Mesenchymal stem cell (in vitro differentiated cells and primary cell): Measurements from ENCODE around the gene CHCHD1.

Experiments used
- DNase-seq: peaks from one replicate; pipeline ENCODE4 v3.0.0-alpha.2; 2013
- H2AFZ ChIP-seq: one replicate; pipeline ENCODE4 v1.6.1; 2013; ENCODE audit warnings: low read depth, mild to moderate bottlenecking, control low read depth, inconsistent platforms, low read length, moderate library complexity
- H2AK5ac ChIP-seq: 2 replicates; pipeline ENCODE4 v1.6.1; 2013; ENCODE audit warnings: low read length, moderate library complexity, mild to moderate bottlenecking, inconsistent platforms; ENCODE audit not compliant: severe bottlenecking
- H2BK120ac ChIP-seq: one replicate; pipeline ENCODE4 v1.6.1; 2013; ENCODE audit warnings: low read depth, mild to moderate bottlenecking, inconsistent platforms, low read length, moderate library complexity
- H2BK12ac ChIP-seq, 2 experiments: one replicate each; pipeline ENCODE4 v1.6.1; 2013; ENCODE audit warnings: inconsistent platforms in 2 of 2, low read length in 2 of 2, mild to moderate bottlenecking in 2 of 2, moderate library complexity in 2 of 2, control low read depth in 1 of 2
- H2BK15ac ChIP-seq: one replicate; pipeline ENCODE4 v1.6.1; 2013; ENCODE audit warnings: mild to moderate bottlenecking, low read depth, inconsistent platforms; ENCODE audit not compliant: poor library complexity, severe bottlenecking
- H2BK5ac ChIP-seq: 2 replicates; pipeline ENCODE4 v1.6.1; 2013; ENCODE audit warnings: low read depth, mild to moderate bottlenecking, low read length, control low read depth, inconsistent platforms; ENCODE audit not compliant: poor library complexity, severe bottlenecking
- H3K14ac ChIP-seq, 2 experiments: one replicate each; pipeline ENCODE4 v1.6.1; 2013; ENCODE audit warnings: inconsistent platforms in 2 of 2, low read length in 2 of 2, control low read depth in 1 of 2, mild to moderate bottlenecking in 1 of 2, moderate library complexity in 1 of 2
- H3K18ac ChIP-seq, 2 experiments: one replicate each; pipeline ENCODE4 v1.6.1; 2013; ENCODE audit warnings: inconsistent platforms in 2 of 2, low read length in 2 of 2, control low read depth in 1 of 2, low read depth in 1 of 2, mild to moderate bottlenecking in 1 of 2
- H3K23ac ChIP-seq, 2 experiments: one replicate each; pipeline ENCODE4 v1.6.1; 2013; ENCODE audit warnings: inconsistent platforms in 2 of 2, low read length in 2 of 2, mild to moderate bottlenecking in 2 of 2, moderate library complexity in 2 of 2, control low read depth in 1 of 2
- H3K27ac ChIP-seq: 2 replicates; pipeline ENCODE4 v1.5.1; 2013; ENCODE audit warnings: mild to moderate bottlenecking, moderate library complexity, low read length, control low read depth, inconsistent platforms; ENCODE audit not compliant: poor library complexity, severe bottlenecking
- H3K27me3 ChIP-seq, 2 experiments: 2 replicates each; pipeline versions ENCODE4 v1.6.1 to v1.7.0; 2013; ENCODE audit warnings: low read length in 2 of 2, mild to moderate bottlenecking in 2 of 2, moderate library complexity in 2 of 2, control low read depth in 1 of 2, inconsistent platforms in 1 of 2; ENCODE audit not compliant: control insufficient read depth in 1 of 2, insufficient read depth in 1 of 2
- H3K36me3 ChIP-seq, 2 experiments: 2 replicates each; pipeline versions ENCODE4 v1.6.1 to v1.7.0; 2013; ENCODE audit warnings: low read length in 2 of 2, control low read depth in 1 of 2, inconsistent platforms in 1 of 2, low read depth in 1 of 2, mild to moderate bottlenecking in 1 of 2; ENCODE audit not compliant: insufficient read depth in 2 of 2, control insufficient read depth in 1 of 2
- H3K4ac ChIP-seq, 2 experiments: one replicate each; pipeline ENCODE4 v1.6.1; 2013; ENCODE audit warnings: inconsistent platforms in 2 of 2, low read length in 2 of 2, mild to moderate bottlenecking in 2 of 2, moderate library complexity in 2 of 2, control low read depth in 1 of 2, low read depth in 1 of 2
- H3K4me1 ChIP-seq: 2 replicates; pipeline ENCODE4 v1.6.1; 2013; ENCODE audit warnings: low read depth, low read length, control low read depth; ENCODE audit not compliant: control insufficient read depth, insufficient read depth
- H3K4me2 ChIP-seq: 2 replicates; pipeline ENCODE4 v1.6.1; 2013; ENCODE audit warnings: low read length, mild to moderate bottlenecking, inconsistent platforms; ENCODE audit not compliant: poor library complexity, severe bottlenecking
- H3K4me3 ChIP-seq, 2 experiments: 2 replicates each; pipeline versions ENCODE4 v1.5.1 to v1.7.0; 2013; ENCODE audit warnings: low read length in 2 of 2, mild to moderate bottlenecking in 2 of 2, control low read depth in 1 of 2, low read depth in 1 of 2; ENCODE audit not compliant: insufficient read depth in 1 of 2
- H3K79me1 ChIP-seq: replicated peaks from 2 replicates; pipeline ENCODE4 v1.6.1; 2013; ENCODE audit warnings: mild to moderate bottlenecking, control low read depth, low read length, inconsistent platforms; ENCODE audit not compliant: poor library complexity, severe bottlenecking
- H3K9ac ChIP-seq: 2 replicates; pipeline ENCODE4 v1.7.0; 2013; ENCODE audit warnings: mild to moderate bottlenecking, low read length, moderate library complexity
- H3K9me3 ChIP-seq: 2 replicates; pipeline ENCODE4 v1.7.0; 2013; ENCODE audit warnings: mild to moderate bottlenecking, low read length; ENCODE audit not compliant: control insufficient read depth
- H4K8ac ChIP-seq: one replicate; pipeline ENCODE4 v1.6.1; 2013; ENCODE audit warnings: inconsistent platforms, mild to moderate bottlenecking, low read length, moderate library complexity
- H4K91ac ChIP-seq: one replicate; pipeline ENCODE4 v1.6.1; 2013; ENCODE audit warnings: mild to moderate bottlenecking, low read length, inconsistent platforms
- WGBS: methylation state at CpG from one replicate; pipeline ENCODE4 v1.1.7; 2013; ENCODE audit warnings: mixed read lengths; 5-methylcytosine and 5-hydroxymethylcytosine counted together

CHCHD1 gene

DNA sequence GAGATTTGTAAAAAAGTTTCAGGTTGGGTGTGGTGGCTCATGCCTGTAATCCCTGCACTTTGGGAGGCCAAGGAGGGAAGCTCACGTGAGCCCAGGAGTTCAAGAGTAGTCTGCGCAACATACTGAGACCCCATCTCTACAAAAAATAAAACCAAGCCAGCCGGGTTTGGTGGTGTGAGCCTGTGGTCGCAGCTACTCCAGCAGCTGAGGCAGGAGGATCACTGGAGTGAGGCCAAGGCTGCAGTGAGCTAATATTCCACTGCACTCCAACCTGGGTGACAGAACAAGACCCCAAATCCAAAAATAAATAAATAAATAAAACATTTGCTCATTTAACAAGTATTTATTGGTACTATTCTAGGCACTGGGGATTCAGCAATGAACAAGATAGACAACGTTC, 1.5 kb upstream of the CHCHD1 start:
- Histone ChIP-seq H2BK120ac (no peak overlapping the region), H3K9ac (peak overlapping the region; percentile 95), H2AFZ (no peak overlapping the region), H3K27ac (no peak overlapping the region), H3K18ac (no peak overlapping the region), H2BK5ac (no peak overlapping the region), H3K4me3 (peak overlapping the region in 1 of 2 experiments; percentile 99), H4K8ac (no peak overlapping the region), H3K4me2 (no peak overlapping the region), H3K36me3 (peaks cover 22 to 42% of the 10 kb centered on the region in 2 experiments), H3K27me3 (no peaks in the 10 kb centered on the region), H3K4me1 (peaks cover 6% of the 10 kb centered on the region), H4K91ac (no peak overlapping the region), H2BK12ac (no peak overlapping the region), H3K79me1 (peaks cover 8% of the 10 kb centered on the region), H3K23ac (no peak overlapping the region), H3K9me3 (no peaks in the 10 kb centered on the region), H3K4ac (no peak overlapping the region), H3K14ac (no peak overlapping the region), H2BK15ac (no peak overlapping the region), H2AK5ac (no peak overlapping the region)
- no peak for DNase-seq
- WGBS: 95% methylated on average over 5 of the region's 5 CpGs

DNA sequence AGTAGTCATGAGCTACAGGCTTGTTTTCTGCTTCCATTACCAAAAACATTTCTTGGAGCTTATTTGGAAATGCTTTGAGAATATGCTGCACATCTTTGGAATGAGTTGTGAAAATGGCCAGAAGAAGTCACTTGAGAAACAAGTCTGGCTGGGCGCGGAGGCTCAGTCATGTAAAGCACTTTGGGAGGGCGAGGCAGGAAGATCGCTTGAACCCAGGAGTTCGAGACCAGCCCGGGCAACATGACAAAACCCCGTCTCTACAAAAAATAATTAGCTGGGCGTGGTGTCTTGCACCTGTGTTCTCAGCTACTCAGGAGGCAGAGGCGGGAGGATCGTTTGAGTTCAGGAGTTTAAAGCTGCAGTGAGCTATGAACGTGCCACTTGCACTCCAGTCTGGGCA, 882 bp upstream of the CHCHD1 start:
- Histone ChIP-seq H3K18ac (no peak overlapping the region), H3K4ac (no peak overlapping the region), H3K4me1 (peaks cover 6% of the 10 kb centered on the region), H3K27ac (no peak overlapping the region), H3K9ac (peak overlapping the region; percentile 95), H3K36me3 (peaks cover 22 to 36% of the 10 kb centered on the region in 2 experiments), H4K8ac (no peak overlapping the region), H3K14ac (no peak overlapping the region), H2BK5ac (no peak overlapping the region), H3K27me3 (no peaks in the 10 kb centered on the region), H3K4me2 (peak overlapping the region; percentile 94), H3K23ac (no peak overlapping the region), H3K9me3 (no peaks in the 10 kb centered on the region), H4K91ac (no peak overlapping the region), H2BK15ac (no peak overlapping the region), H2AK5ac (no peak overlapping the region), H3K79me1 (peaks cover 8% of the 10 kb centered on the region), H3K4me3 (peak overlapping the region; percentile 41 to 99), H2AFZ (no peak overlapping the region), H2BK120ac (no peak overlapping the region), H2BK12ac (no peak overlapping the region)
- WGBS: 63% methylated on average over 10 of the region's 11 CpGs
- peak; percentile 13 for DNase-seq

DNA sequence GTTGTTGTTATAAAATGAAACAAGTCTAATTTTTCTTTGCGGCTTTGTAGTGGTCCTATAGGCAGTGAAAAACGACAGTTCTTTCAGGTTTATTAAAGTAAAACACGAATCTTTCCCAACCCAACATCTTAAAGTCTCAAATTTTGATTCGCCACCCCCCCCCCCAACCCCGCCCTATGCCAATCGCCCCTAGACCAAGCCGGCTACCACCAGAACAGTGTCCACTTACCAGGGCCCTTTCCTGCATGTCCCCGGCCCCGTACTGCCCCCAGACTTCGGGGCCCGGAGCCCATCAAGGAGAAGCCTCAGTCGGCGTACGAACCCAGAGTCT, 335 bp upstream of the CHCHD1 start:
- Histone ChIP-seq H3K14ac (no peak overlapping the region), H3K18ac (peak overlapping the region; percentile 33 to 86), H3K4ac (peak overlapping the region in 1 of 2 experiments; percentile 64), H2BK12ac (no peak overlapping the region), H3K9ac (peak overlapping the region; percentile 95), H3K9me3 (no peaks in the 10 kb centered on the region), H3K79me1 (peaks cover 8% of the 10 kb centered on the region), H3K27me3 (no peaks in the 10 kb centered on the region), H2AFZ (peak overlapping the region; percentile 78), H2BK5ac (no peak overlapping the region), H3K4me2 (peak overlapping the region; percentile 94), H4K8ac (no peak overlapping the region), H2BK15ac (peak overlapping the region; percentile 83), H4K91ac (peak overlapping the region; percentile 61), H2AK5ac (no peak overlapping the region), H3K27ac (peak overlapping the region; percentile 71), H2BK120ac (no peak overlapping the region), H3K4me3 (peak overlapping the region; percentile 94 to 99), H3K23ac (no peak overlapping the region), H3K36me3 (peaks cover 19 to 31% of the 10 kb centered on the region in 2 experiments), H3K4me1 (peaks cover 6% of the 10 kb centered on the region)
- DNase-seq: no peak
- 4% methylated on average over 14 of the region's 14 CpGs for WGBS

DNA sequence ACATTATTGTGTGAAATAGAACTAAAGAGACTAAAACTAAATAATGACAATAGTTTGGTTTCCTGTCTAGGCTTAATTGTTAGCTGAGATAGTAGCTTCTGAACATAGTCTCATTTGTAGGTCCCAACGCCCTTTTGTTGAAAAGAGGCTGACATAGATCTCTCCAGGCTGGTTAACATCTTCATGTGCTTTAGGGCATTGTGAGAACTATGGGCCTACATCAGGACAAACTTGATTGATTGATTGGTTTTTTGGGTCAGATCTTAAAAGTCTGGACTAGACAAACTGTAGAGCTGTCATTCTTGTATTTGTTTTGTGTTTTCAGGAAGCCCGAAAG, 869 bp downstream of the CHCHD1 start:
- peaks cover 11% of the 10 kb centered on the region for H3K4me1 ChIP-seq

More for the DNA sequence above, 869 bp downstream of the CHCHD1 start:
- H3K36me3 ChIP-seq: peaks cover 15 to 22% of the 10 kb centered on the region in 2 experiments
- H3K9ac ChIP-seq: peak overlapping the region; percentile 95
- H3K18ac ChIP-seq: no peak overlapping the region
- no peak overlapping the region for H2AFZ ChIP-seq
- peak overlapping the region; percentile 94 for H3K4me2 ChIP-seq
- no peak overlapping the region for H4K8ac ChIP-seq
- no peak overlapping the region for H2BK120ac ChIP-seq
- no peak overlapping the region for H2BK12ac ChIP-seq
- 59% methylated on average over 2 of the region's 2 CpGs for WGBS
- no peak overlapping the region for H2BK15ac ChIP-seq
- no peak overlapping the region for H3K14ac ChIP-seq
- no peak for DNase-seq
- H2AK5ac ChIP-seq: no peak overlapping the region
- H3K4ac ChIP-seq: no peak overlapping the region
- no peak overlapping the region for H3K23ac ChIP-seq
- H3K27me3 ChIP-seq: no peaks in the 10 kb centered on the region
- no peak overlapping the region for H2BK5ac ChIP-seq
- H3K4me3 ChIP-seq: peak overlapping the region in 1 of 2 experiments; percentile 99
- no peaks in the 10 kb centered on the region for H3K9me3 ChIP-seq
- H3K27ac ChIP-seq: no peak overlapping the region
- H3K79me1 ChIP-seq: peaks cover 8% of the 10 kb centered on the region
- H4K91ac ChIP-seq: no peak overlapping the region
